Neural cell (in vitro differentiated cells): Measurements from ENCODE around the gene YIPF4.

Experiments used
- EP300 ChIP-seq: fragments of 450-650 bp; conservative IDR thresholded peaks from 2 replicates; pipeline ENCODE4 v1.6.1; 2014; ENCODE audit warnings: antibody characterized with exemption, mild to moderate bottlenecking, moderate library complexity; ENCODE audit not compliant: poor library complexity, severe bottlenecking
- EZH2 ChIP-seq: fragments of 200-600, 300-800 bp; shearing (Covaris generic), sonication (generic); IDR thresholded peaks from 2 replicates; pipeline ENCODE4 v1.6.1; 2014; ENCODE audit warnings: antibody characterized with exemption, low read length, borderline replicate concordance, mild to moderate bottlenecking; ENCODE audit not compliant: insufficient read depth, poor library complexity, severe bottlenecking
- MXI1 ChIP-seq: fragments of 450-650 bp; conservative IDR thresholded peaks from 2 replicates; pipeline ENCODE4 v1.6.1; 2014; ENCODE audit warnings: antibody characterized with exemption, mild to moderate bottlenecking; ENCODE audit not compliant: poor library complexity, severe bottlenecking
- POLR2AphosphoS5 ChIP-seq: IDR thresholded peaks from 2 replicates; pipeline ENCODE4 v1.6.1; 2012
- RAD21 ChIP-seq: fragments of 450-650 bp; conservative IDR thresholded peaks from 2 replicates; pipeline ENCODE4 v1.6.1; 2014; ENCODE audit warnings: antibody characterized with exemption, mild to moderate bottlenecking, moderate library complexity
- SMC3 ChIP-seq: fragments of 450-650 bp; conservative IDR thresholded peaks from 2 replicates; pipeline ENCODE4 v1.6.1; 2014; ENCODE audit warnings: antibody characterized with exemption, mild to moderate bottlenecking, moderate library complexity; ENCODE audit not compliant: poor library complexity
- TAF1 ChIP-seq: IDR thresholded peaks from 2 replicates; pipeline ENCODE4 v1.6.1; 2012; ENCODE audit warnings: low read depth
- TF ChIP-seq, protein P1 (sequence below): fragments of 450-650 bp; IDR thresholded peaks from 2 replicates; pipeline ENCODE4 v1.5.1; 2014; ENCODE audit warnings: antibody characterized with exemption, mild to moderate bottlenecking, moderate library complexity; ENCODE audit not compliant: poor library complexity, severe bottlenecking
- TF ChIP-seq, protein P2 (sequence below): IDR thresholded peaks from 2 replicates; pipeline ENCODE4 v1.6.1; 2012; ENCODE audit warnings: borderline replicate concordance

DNA sequence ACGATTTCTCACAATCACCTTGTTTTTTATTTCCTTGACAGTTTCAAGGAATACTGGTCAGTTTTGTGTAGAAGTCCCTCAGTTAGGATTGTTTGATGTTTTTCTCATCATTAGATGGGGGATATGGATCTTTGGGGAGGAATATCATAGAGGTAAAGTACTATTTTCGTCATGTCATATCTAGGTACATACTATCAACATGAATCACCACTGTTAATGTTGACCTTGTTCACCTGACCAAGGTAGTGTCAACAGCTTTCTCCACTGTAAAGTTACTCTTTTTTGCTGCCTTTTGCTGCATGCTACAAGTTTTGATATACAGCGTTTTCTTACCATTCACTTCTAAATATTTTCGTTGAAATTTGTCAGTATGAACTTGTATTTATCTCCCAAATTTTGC is 45.7 kb upstream of the YIPF4 start:
- TF ChIP-seq, protein P1, sequence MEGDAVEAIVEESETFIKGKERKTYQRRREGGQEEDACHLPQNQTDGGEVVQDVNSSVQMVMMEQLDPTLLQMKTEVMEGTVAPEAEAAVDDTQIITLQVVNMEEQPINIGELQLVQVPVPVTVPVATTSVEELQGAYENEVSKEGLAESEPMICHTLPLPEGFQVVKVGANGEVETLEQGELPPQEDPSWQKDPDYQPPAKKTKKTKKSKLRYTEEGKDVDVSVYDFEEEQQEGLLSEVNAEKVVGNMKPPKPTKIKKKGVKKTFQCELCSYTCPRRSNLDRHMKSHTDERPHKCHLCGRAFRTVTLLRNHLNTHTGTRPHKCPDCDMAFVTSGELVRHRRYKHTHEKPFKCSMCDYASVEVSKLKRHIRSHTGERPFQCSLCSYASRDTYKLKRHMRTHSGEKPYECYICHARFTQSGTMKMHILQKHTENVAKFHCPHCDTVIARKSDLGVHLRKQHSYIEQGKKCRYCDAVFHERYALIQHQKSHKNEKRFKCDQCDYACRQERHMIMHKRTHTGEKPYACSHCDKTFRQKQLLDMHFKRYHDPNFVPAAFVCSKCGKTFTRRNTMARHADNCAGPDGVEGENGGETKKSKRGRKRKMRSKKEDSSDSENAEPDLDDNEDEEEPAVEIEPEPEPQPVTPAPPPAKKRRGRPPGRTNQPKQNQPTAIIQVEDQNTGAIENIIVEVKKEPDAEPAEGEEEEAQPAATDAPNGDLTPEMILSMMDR: no peak
- TF ChIP-seq RAD21 (no peak), TAF1 (no peak), MXI1 (no peak), POLR2AphosphoS5 (no peak), EP300 (no peak), EZH2 (no peak), SMC3 (no peak)
- TF ChIP-seq, protein P2, sequence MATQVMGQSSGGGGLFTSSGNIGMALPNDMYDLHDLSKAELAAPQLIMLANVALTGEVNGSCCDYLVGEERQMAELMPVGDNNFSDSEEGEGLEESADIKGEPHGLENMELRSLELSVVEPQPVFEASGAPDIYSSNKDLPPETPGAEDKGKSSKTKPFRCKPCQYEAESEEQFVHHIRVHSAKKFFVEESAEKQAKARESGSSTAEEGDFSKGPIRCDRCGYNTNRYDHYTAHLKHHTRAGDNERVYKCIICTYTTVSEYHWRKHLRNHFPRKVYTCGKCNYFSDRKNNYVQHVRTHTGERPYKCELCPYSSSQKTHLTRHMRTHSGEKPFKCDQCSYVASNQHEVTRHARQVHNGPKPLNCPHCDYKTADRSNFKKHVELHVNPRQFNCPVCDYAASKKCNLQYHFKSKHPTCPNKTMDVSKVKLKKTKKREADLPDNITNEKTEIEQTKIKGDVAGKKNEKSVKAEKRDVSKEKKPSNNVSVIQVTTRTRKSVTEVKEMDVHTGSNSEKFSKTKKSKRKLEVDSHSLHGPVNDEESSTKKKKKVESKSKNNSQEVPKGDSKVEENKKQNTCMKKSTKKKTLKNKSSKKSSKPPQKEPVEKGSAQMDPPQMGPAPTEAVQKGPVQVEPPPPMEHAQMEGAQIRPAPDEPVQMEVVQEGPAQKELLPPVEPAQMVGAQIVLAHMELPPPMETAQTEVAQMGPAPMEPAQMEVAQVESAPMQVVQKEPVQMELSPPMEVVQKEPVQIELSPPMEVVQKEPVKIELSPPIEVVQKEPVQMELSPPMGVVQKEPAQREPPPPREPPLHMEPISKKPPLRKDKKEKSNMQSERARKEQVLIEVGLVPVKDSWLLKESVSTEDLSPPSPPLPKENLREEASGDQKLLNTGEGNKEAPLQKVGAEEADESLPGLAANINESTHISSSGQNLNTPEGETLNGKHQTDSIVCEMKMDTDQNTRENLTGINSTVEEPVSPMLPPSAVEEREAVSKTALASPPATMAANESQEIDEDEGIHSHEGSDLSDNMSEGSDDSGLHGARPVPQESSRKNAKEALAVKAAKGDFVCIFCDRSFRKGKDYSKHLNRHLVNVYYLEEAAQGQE: no peak
